HG03354 (cell line): Measurements from ENCODE around the gene CUEDC1.

ENCODE experiments used
- ATAC-seq: cut with Tn5 transposase; IDR thresholded peaks from one replicate; pipeline ENCODE4 v1.9.1; 2021; ENCODE audit warnings: mild to moderate bottlenecking; ENCODE audit not compliant: unreplicated experiment, poor library complexity, severe bottlenecking

CUEDC1 gene

GRCh38 chr17:57902800-57903759, 52.1 kb downstream of the CUEDC1 start:
- ATAC-seq, result peak; percentile 65

- ATAC-seq, result peak; percentile 69
These were observed 53.0 kb downstream of the CUEDC1 start for GRCh38 chr17:57902117-57902799.

GRCh38 chr17:57900991-57901743, 54.0 kb downstream of the CUEDC1 start:
- no peak for ATAC-seq

GRCh38 chr17:57899822-57900221, 55.4 kb downstream of the CUEDC1 start:
- ATAC-seq, result no peak

GRCh38 chr17:57899391-57899790, 55.8 kb downstream of the CUEDC1 start:
- ATAC-seq, result no peak

GRCh38 chr17:57898487-57899311, 56.5 kb downstream of the CUEDC1 start:
- ATAC-seq, result no peak

- no peak for ATAC-seq
These were observed 59.7 kb downstream of the CUEDC1 start for GRCh38 chr17:57895382-57896060.

GRCh38 chr17:57894848-57895247, 60.4 kb downstream of the CUEDC1 start:
- no peak for ATAC-seq

- ATAC-seq, result peak; percentile 28
These were observed 62.2 kb downstream of the CUEDC1 start for GRCh38 chr17:57892820-57893595.

- peak; percentile 56 for ATAC-seq
These were observed 62.9 kb downstream of the CUEDC1 start for GRCh38 chr17:57892146-57892819.

GRCh38 chr17:57890857-57891232, 64.4 kb downstream of the CUEDC1 start:
- no peak for ATAC-seq

- ATAC-seq, result no peak
These were observed 65.0 kb downstream of the CUEDC1 start for GRCh38 chr17:57889892-57890856.

GRCh38 chr17:57889252-57889651, 66.0 kb downstream of the CUEDC1 start:
- ATAC-seq, result no peak

- ATAC-seq, result no peak
These were observed 66.6 kb downstream of the CUEDC1 start for GRCh38 chr17:57888311-57889216.

- ATAC-seq, result no peak
These were observed 68.1 kb downstream of the CUEDC1 start for GRCh38 chr17:57887161-57887560.

- no peak for ATAC-seq
These were observed 69.2 kb downstream of the CUEDC1 start for GRCh38 chr17:57886020-57886419.
